IPS-11a (cell line): ENCODE measurements around the gene SKOR2.

Experiments used
- H3K4me3 ChIP-seq: one replicate; pipeline ENCODE4 v1.5.1; 2013; ENCODE audit warnings: low read depth, low read length, control low read depth

The SKOR2 gene

GRCh38 chr18:47260120-47260923, 8.9 kb upstream of the SKOR2 start:
- H3K4me3 ChIP-seq = no peak overlapping the region

DNA sequence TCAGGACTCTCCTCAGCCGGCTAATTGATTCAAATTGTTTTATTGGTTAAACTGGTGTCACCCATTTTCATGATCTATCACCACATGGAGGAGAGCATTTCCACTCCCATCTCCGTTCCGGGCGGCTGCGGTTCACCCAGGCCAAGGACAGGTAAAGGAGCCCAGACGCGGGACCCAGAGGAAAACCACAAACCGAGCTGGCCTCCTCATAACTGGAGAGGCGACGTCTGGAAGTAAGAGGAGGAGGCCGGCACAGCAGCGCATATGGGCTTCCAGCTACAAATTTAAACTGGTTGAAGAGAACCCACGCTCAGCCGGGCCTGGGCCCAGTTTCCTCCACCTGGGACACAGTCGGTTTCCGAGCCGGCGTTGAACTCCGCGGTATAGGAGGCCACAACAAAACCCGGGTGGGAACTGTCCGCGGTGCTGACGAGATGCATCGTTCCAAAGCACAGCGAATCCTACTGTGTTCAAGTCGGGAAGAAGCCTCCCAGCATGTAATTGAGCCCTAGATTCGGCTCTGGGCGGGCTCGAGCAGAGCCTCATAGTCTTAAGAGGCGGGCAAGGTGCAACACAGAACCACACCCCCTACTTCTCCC, 3.0 kb upstream of the SKOR2 start:
- no peak overlapping the region for H3K4me3 ChIP-seq

GRCh38 chr18:47253101-47253654, 1.7 kb upstream of the SKOR2 start:
- no peak overlapping the region for H3K4me3 ChIP-seq

DNA sequence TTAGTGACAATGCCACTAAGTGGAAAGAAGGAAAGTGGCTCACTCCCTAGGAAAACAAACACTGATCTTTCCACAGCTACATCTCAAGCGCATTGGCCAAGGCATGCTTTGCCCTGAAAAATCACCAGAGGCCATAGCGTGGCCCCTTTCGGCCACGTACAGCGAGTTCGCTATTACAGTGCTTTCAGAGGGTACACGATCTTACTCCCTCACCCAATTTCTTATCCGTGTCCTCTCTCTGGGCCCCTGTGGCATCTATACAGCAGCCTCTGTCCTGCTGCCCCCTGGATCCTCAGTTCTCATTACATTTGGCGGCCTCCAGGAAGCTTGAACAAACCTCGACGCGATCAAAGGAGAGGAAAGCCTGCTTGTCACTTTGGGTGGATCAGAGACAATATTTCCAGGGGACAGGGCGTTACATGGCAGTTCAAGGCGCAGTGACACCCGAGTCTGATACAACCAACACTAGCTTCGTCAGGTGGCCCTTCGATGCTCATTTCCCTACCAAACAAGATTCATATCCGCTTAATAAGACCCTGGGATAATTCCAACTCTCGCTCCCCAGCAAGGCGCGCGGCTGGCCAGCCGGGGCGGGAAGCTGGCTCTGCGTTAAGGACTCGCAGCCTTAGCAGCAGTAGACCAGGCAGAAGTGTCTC, 941 bp downstream of the SKOR2 start:
- H3K4me3 ChIP-seq = no peak overlapping the region

DNA sequence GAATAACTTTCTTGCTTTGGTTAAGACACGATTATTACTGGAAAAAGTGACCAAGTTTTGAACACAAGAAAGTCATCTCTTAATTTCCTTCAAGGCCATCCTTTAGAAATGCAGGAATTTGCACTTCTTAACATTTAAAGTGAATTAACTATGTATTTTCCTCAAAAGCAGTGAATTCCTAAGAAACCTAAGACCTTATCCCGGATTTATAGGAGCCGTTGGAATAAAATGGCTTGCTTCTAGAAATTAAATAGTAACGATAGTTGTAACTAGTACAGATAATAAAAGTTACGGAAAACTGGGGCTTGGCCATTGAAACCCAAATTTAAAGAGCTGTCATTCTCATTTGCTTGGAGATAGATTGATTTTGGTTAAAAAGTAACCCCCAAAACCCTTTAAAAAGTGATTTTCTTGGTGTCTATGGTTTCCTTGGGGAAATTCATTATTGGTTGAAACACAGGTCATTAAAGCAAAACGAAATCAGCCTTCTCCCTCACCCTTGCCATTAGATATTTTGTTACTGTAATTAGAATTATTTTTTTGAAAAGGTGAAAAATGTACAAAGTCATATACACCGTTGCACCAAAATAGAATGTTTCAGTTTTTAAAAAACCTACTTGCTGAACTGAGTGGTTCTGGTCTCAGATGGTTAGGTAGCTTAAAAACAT, 2.0 kb downstream of the SKOR2 start:
- no peak overlapping the region for H3K4me3 ChIP-seq

- no peak overlapping the region for H3K4me3 ChIP-seq
Measured at GRCh38 chr18:47248604-47249313, 2.7 kb downstream of the SKOR2 start.

GRCh38 chr18:47248115-47248603, 3.3 kb downstream of the SKOR2 start:
- H3K4me3 ChIP-seq = no peak overlapping the region

GRCh38 chr18:47247416-47248114, 3.9 kb downstream of the SKOR2 start:
- H3K4me3 ChIP-seq = no peak overlapping the region

GRCh38 chr18:47247036-47247415, 4.4 kb downstream of the SKOR2 start:
- peak overlapping the region; percentile 43 for H3K4me3 ChIP-seq

DNA sequence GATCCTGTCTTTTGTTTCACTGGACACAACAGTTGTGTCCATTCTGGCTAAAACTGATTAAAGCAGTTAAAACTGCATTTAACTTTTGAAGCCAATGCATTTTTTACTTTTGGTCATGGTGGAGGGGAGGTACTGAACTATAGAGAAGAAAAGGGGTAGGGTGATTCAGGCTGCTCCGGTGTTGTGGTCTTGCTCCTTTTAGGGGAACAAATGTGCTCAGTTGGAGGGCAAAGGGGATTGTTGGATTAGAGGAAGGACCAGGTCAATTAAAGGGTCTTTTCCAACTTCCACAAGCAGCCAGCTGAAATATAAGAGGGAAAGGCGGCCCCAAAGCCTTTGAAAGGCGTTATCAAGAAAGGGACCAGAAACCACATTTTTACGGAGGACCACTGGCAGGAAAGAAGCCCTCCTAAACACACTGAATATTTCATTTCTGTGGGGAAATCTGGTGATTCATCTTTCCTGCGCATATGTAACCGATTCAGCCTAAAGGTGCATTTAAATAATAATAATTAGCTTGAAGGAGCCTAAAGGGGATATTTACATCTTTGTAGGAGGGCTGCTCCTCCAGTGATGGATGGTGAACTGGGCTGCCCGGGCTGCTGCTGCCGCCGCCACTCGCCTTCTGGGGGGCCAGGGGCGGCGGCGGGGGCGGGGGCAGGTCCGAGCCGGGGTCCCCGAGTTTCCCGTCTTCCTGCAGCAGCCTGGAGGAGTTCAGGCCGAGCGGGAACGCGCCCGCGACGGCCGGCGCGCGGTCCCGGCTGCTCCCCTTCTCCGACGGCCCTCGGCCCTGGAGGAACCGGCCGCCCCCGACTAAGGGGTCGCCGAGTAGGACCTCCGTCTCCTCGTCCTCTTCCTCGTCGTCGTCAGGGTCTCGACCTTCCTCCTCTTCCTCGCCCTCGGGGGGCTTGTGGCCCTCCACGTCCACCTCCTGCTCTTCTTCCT, 5.2 kb downstream of the SKOR2 start:
- peak overlapping the region; percentile 43 for H3K4me3 ChIP-seq

GRCh38 chr18:47244086-47244485, 7.4 kb downstream of the SKOR2 start:
- no peak overlapping the region for H3K4me3 ChIP-seq

DNA sequence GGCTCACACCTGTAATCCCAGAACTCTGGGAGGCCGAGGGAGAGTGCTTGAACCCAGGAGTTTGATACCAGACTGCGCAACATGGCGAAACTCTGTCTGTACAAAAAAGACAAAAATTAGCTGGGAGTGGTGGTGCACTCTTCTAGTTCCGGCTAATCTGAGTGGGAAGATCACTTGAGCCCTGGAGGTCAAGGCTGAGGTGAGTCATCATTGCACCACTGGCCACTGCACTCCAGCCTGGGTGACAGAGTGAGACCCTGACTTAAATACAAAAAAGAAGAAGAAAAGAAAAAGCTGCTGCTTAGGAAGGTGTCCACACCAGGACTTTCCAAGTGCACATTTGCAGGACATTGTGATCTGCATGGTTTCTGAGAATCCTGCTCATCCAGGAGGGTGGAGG, 16.4 kb downstream of the SKOR2 start:
- no peak overlapping the region for H3K4me3 ChIP-seq

GRCh38 chr18:47226660-47227059, 24.8 kb downstream of the SKOR2 start:
- H3K4me3 ChIP-seq = no peak overlapping the region

DNA sequence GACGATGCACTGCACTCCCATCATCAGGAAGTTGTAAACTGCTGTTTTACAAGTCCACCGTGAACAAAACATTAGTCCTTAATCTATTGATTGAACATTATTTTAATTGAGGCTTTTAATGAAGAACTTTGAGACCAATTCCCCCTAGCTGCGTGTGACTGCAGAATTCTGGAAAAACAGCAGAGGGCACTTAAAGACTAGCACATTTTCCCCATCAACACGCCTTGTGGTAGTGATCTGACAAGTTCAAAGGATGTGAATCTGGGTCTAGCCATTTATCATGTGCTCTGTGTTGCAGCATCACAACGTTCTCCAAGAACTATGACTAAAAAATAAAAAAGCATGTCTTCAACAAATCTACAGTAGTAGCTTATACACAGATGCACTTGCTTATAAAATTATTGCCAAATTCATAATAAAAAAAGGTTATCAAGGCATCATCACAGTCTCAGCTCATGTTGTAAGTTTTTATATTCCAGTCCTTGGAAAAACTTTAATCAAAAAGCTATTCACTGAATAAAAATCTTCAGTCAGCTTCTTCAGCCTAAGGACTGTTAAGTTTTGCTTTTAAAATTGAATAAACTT, 35.8 kb downstream of the SKOR2 start:
- no peak overlapping the region for H3K4me3 ChIP-seq

- no peak overlapping the region for H3K4me3 ChIP-seq
Measured at GRCh38 chr18:47209171-47209570, 42.3 kb downstream of the SKOR2 start.

GRCh38 chr18:47206945-47207637, 44.4 kb downstream of the SKOR2 start:
- no peak overlapping the region for H3K4me3 ChIP-seq

DNA sequence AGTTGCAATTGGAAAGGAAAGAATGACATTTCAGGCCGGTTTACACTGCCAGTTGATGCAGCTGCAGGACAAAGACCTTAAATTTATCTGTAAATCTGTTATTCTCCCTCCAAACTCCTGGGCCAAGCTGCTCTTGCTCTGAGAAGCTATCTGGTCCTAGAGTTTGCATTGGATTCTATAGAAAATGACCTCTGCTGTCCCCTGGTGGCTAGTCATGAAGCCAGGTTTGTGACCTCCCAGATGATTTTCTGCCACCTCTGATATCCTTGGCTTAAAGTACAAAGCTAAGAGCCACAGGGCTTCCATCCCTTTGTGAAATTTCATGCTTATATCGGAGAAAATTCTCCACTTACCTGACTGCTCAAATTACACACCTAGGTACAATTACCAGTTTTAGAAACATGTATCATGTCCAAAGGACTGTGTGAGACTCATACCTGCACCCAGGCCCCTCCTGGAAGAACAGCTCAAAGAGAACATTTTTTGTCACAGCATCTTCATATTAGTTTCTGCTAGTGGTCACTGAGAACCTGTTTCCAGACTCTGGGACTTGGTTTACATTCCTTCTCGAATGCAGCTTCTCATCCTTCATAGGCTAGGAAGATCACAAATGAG, 46.4 kb downstream of the SKOR2 start:
- no peak overlapping the region for H3K4me3 ChIP-seq
